ENCODE measurements around the gene CASP8. TPM values are rescaled to one million over a fixed set of nuclear protein-coding genes. Genes with fewer than 3 reads are reported as not detected.

Gene CASP8
- total RNA-seq, 1 experiment from 2014 or later, result 28.4 TPM

- no TSS peak for BruUV-seq (replicated peaks)
- Histone ChIP-seq H3K9me3 (ENCODE audit: low read depth, low read length, poor library complexity, severe bottlenecking) (peaks cover 5% of the 10 kb centered on the region), H3K4me1 (ENCODE audit: insufficient read depth, low read length, poor library complexity, severe bottlenecking) (no peaks in the 10 kb centered on the region), H3K36me3 (ENCODE audit: insufficient read depth, low read length, poor library complexity, severe bottlenecking) (no peaks in the 10 kb centered on the region), H3K4me3 (ENCODE audit: low read depth, low read length, poor library complexity, severe bottlenecking) (no peak overlapping the region), H3K27ac (ENCODE audit: low read depth, low read length, poor library complexity, severe bottlenecking) (no peak overlapping the region), H3K27me3 (replicated peaks; ENCODE audit: insufficient read depth, low read depth, low read length, poor library complexity) (no peaks in the 10 kb centered on the region)
- POLR2A ChIA-PET (ENCODE audit: low non-redundant PET), result no interaction called here
- intact Hi-C loops (cut with micrococcal nuclease; ENCODE audit: unreplicated experiment), result no loop called here
- CTCF ChIA-PET, result no interaction called here
- DNase-seq (ENCODE audit: low spot score), result no peak
- TF ChIP-seq CTCF (conservative IDR thresholded peaks at IDR 0.05; ENCODE audit: low read depth, low read length) (no peak), EZH2 (IDR thresholded peaks at IDR 0.05; ENCODE audit: borderline replicate concordance, low read depth, low read length, poor library complexity, severe bottlenecking) (no peak)
Measured at GRCh38 chr2:201320701-201321100, 60.4 kb downstream of the CASP8 start.

GRCh38 chr2:201322772-201323171, 62.4 kb downstream of the CASP8 start:
- TF ChIP-seq EZH2 (IDR thresholded peaks at IDR 0.05; ENCODE audit: borderline replicate concordance, low read depth, low read length, poor library complexity, severe bottlenecking) (no peak), CTCF (conservative IDR thresholded peaks at IDR 0.05; ENCODE audit: low read depth, low read length) (no peak)
- H3K4me3 ChIP-seq (ENCODE audit: low read depth, low read length, poor library complexity, severe bottlenecking), result no peak overlapping the region
- no peaks in the 10 kb centered on the region for H3K4me1 ChIP-seq (ENCODE audit: insufficient read depth, low read length, poor library complexity, severe bottlenecking)
- H3K9me3 ChIP-seq (ENCODE audit: low read depth, low read length, poor library complexity, severe bottlenecking), result peaks cover 10% of the 10 kb centered on the region
- no peaks in the 10 kb centered on the region for H3K36me3 ChIP-seq (ENCODE audit: insufficient read depth, low read length, poor library complexity, severe bottlenecking)
- BruUV-seq (replicated peaks), result no TSS peak
- no peak for DNase-seq (ENCODE audit: low spot score)
- intact Hi-C loops (cut with micrococcal nuclease; ENCODE audit: unreplicated experiment), result no loop called here
- ChIA-PET POLR2A (ENCODE audit: low non-redundant PET) (interaction anchor here (0.8 kb wide), 1 partner anchor 15 kb away, joined by 5 read pairs; no protein-coding TSS in a partner anchor), CTCF (no interaction called here)
- no peaks in the 10 kb centered on the region for H3K27me3 ChIP-seq (replicated peaks; ENCODE audit: insufficient read depth, low read depth, low read length, poor library complexity)
- no peak overlapping the region for H3K27ac ChIP-seq (ENCODE audit: low read depth, low read length, poor library complexity, severe bottlenecking)

- DNase-seq (ENCODE audit: low spot score), result no peak
- no peak for TF ChIP-seq CTCF (conservative IDR thresholded peaks at IDR 0.05; ENCODE audit: low read depth, low read length)
- TF ChIP-seq EZH2 (IDR thresholded peaks at IDR 0.05; ENCODE audit: borderline replicate concordance, low read depth, low read length, poor library complexity, severe bottlenecking), result no peak
- ChIA-PET CTCF (no interaction called here), POLR2A (ENCODE audit: low non-redundant PET) (no interaction called here)
- H3K36me3 ChIP-seq (ENCODE audit: insufficient read depth, low read length, poor library complexity, severe bottlenecking), result no peaks in the 10 kb centered on the region
- intact Hi-C loops (cut with micrococcal nuclease; ENCODE audit: unreplicated experiment), result no loop called here
- peaks cover 10% of the 10 kb centered on the region for H3K9me3 ChIP-seq (ENCODE audit: low read depth, low read length, poor library complexity, severe bottlenecking)
- no peak overlapping the region for H3K27ac ChIP-seq (ENCODE audit: low read depth, low read length, poor library complexity, severe bottlenecking)
- H3K4me1 ChIP-seq (ENCODE audit: insufficient read depth, low read length, poor library complexity, severe bottlenecking), result no peaks in the 10 kb centered on the region
- H3K4me3 ChIP-seq (ENCODE audit: low read depth, low read length, poor library complexity, severe bottlenecking), result no peak overlapping the region
- no TSS peak for BruUV-seq (replicated peaks)
- H3K27me3 ChIP-seq (replicated peaks; ENCODE audit: insufficient read depth, low read depth, low read length, poor library complexity), result no peaks in the 10 kb centered on the region
Measured at GRCh38 chr2:201327678-201328077, 67.3 kb downstream of the CASP8 start.
